Tibial artery (tissue), 4 donors: ENCODE results near the gene P2RX2.

Source experiments
- DNase-seq, 2 donors: peaks; one replicate each; pipeline ENCODE4 v3.0.0-alpha.2; 2019
- H3K27ac ChIP-seq, 2 donors: fragments of 200-600 bp; sonication (generic) in 1 of 2; 1 replicate in 1 of 2; 2 replicates in 1 of 2; pipeline ENCODE4 v1.5.1; 2018 to 2019; ENCODE audit warnings: mild to moderate bottlenecking in 1 of 2
- H3K27me3 ChIP-seq, 2 donors: fragments of 200-600 bp; sonication (generic) in 1 of 2; one replicate each; pipeline versions ENCODE4 v1.5.1 to v1.6.0; 2016 to 2019
- H3K36me3 ChIP-seq, 3 donors: fragments of 200-600 bp; sonication (generic) in 2 of 3; one replicate each; pipeline ENCODE4 v1.5.1; 2016 to 2019; ENCODE audit warnings: mild to moderate bottlenecking in 2 of 3
- H3K4me1 ChIP-seq, 4 donors: fragments of 200-600 bp; sonication (generic) in 2 of 4; 1 replicate in 3 of 4; 2 replicates in 1 of 4; pipeline ENCODE4 v1.5.1; 2016 to 2019
- H3K4me3 ChIP-seq, 2 donors: fragments of 200-600 bp; sonication (generic) in 1 of 2; 1 replicate in 1 of 2; 2 replicates in 1 of 2; pipeline ENCODE4 v1.5.1; 2018 to 2019; ENCODE audit warnings: mild to moderate bottlenecking in 2 of 2
- H3K9me3 ChIP-seq, 3 donors: fragments of 200-600 bp; sonication (generic) in 1 of 3; one replicate each; pipeline ENCODE4 v1.5.1; 2016 to 2019
- CTCF ChIP-seq, 2 experiments: fragments of 200-600 bp in 1 of 2; fragments of 450-650 bp in 1 of 2; IDR thresholded peaks; one replicate each; pipeline ENCODE4 v1.5.1; 2017 to 2019; ENCODE audit warnings: antibody characterized with exemption in 2 of 2, mild to moderate bottlenecking in 1 of 2, moderate library complexity in 1 of 2
- intact Hi-C: fragments of 100-400 bp; cut with DNase I; formaldehyde crosslinking; loops from one replicate; pipeline ENCODE4 v1.15.0; 2023; ENCODE audit warnings: low total_unique reads

The P2RX2 gene

DNA sequence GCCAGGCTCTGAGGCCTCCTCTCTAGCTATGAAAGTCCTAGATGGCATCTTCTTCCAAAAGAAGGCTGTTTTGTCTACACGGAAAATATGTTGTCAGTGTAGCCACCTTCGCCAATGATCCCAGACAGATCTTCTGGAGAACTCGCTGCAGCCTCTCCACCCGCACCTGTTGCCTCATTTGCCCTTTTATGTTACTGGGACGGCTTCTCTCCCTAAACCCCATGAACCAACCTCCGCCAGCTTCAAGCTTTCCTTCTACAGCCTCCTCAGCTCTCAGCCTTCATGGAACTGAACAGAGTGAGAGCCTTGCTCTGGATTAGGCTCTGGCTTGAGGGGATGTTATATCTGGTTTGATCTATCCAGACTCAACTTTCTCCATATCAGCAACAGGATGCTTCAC, 10.8 kb downstream of the P2RX2 start:
- H3K4me3 ChIP-seq = no peak overlapping the region
- H3K9me3 ChIP-seq = no peaks in the 10 kb centered on the region
- no peaks in the 10 kb centered on the region for H3K27me3 ChIP-seq
- intact Hi-C loops = no loop called here
- peaks cover 51 to 76% (median 74%) of the 10 kb centered on the region in 3 donors for H3K36me3 ChIP-seq
- TF ChIP-seq CTCF (IDR thresholded peaks at IDR 0.05) = no peak
- DNase-seq = no peak
- H3K27ac ChIP-seq = no peak overlapping the region
- no peaks in the 10 kb centered on the region for H3K4me1 ChIP-seq

- H3K4me1 ChIP-seq = no peaks in the 10 kb centered on the region
- no peaks in the 10 kb centered on the region for H3K27me3 ChIP-seq
- no peak overlapping the region for H3K27ac ChIP-seq
- peaks cover 62 to 76% (median 75%) of the 10 kb centered on the region in 3 donors for H3K36me3 ChIP-seq
- no peak overlapping the region for H3K4me3 ChIP-seq
- no peak for DNase-seq
- no peaks in the 10 kb centered on the region for H3K9me3 ChIP-seq
- no peak for TF ChIP-seq CTCF (IDR thresholded peaks at IDR 0.05)
- intact Hi-C loops = no loop called here
These were observed 12.1 kb downstream of the P2RX2 start for GRCh38 chr12:132630672-132631071.

GRCh38 chr12:132631666-132632065, 13.1 kb downstream of the P2RX2 start:
- DNase-seq = no peak
- Histone ChIP-seq H3K4me1 (no peaks in the 10 kb centered on the region), H3K9me3 (no peaks in the 10 kb centered on the region), H3K36me3 (peaks cover 68 to 79% (median 78%) of the 10 kb centered on the region in 3 donors), H3K4me3 (no peak overlapping the region), H3K27me3 (no peaks in the 10 kb centered on the region), H3K27ac (no peak overlapping the region)
- intact Hi-C loops = no loop called here
- TF ChIP-seq CTCF (IDR thresholded peaks at IDR 0.05) = no peak

- peaks cover 78 to 89% (median 89%) of the 10 kb centered on the region in 3 donors for H3K36me3 ChIP-seq
These were observed 14.1 kb downstream of the P2RX2 start for GRCh38 chr12:132632521-132633228.

DNA sequence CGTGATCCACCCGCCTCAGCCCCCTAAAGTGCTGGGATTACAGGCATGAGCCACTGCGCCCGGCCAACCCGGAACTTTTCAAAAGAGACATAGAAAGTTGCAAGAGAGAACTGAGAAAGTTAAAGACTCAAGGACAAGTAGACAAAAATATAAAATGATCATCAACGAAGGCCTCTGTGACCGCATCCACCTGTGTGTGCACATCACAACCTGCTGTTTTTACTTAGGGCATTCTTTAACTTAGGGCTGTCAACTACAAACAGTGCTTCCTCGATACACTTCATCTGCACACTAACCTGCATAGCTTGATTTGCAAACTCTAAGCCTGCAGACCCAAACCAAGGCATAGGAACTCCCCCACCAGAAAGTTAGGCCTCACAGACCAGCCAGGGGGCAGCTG, 14.8 kb downstream of the P2RX2 start:
- peaks cover 84 to 96% (median 96%) of the 10 kb centered on the region in 3 donors for H3K36me3 ChIP-seq
- H3K4me3 ChIP-seq = no peak overlapping the region
- H3K4me1 ChIP-seq = no peaks in the 10 kb centered on the region
- no peaks in the 10 kb centered on the region for H3K9me3 ChIP-seq
- no peak overlapping the region for H3K27ac ChIP-seq
- TF ChIP-seq CTCF (IDR thresholded peaks at IDR 0.05) = no peak
- no peak for DNase-seq
- intact Hi-C loops = no loop called here
- no peaks in the 10 kb centered on the region for H3K27me3 ChIP-seq

More at GRCh38 chr12:132632521-132633228, 14.1 kb downstream of the P2RX2 start:
- no peaks in the 10 kb centered on the region for H3K4me1 ChIP-seq
- intact Hi-C loops = no loop called here
- H3K4me3 ChIP-seq = no peak overlapping the region
- no peak for DNase-seq
- H3K27me3 ChIP-seq = no peaks in the 10 kb centered on the region
- no peak overlapping the region for H3K27ac ChIP-seq
- no peak for TF ChIP-seq CTCF (IDR thresholded peaks at IDR 0.05)
- H3K9me3 ChIP-seq = no peaks in the 10 kb centered on the region
